GM19351 (cell line): ENCODE measurements around the gene MAJIN.

Experiments used
- ATAC-seq: cut with Tn5 transposase; IDR thresholded peaks from one replicate; pipeline ENCODE4 v1.9.1; 2021; ENCODE audit warnings: mild to moderate bottlenecking, moderate library complexity; ENCODE audit not compliant: unreplicated experiment

MAJIN gene

GRCh38 chr11:64914123-64914522 lies 57.8 kb downstream of the MAJIN start:
- ATAC-seq: no peak

- no peak for ATAC-seq
Measured at GRCh38 chr11:64913171-64913727, 58.7 kb downstream of the MAJIN start.

- no peak for ATAC-seq
Measured at GRCh38 chr11:64911689-64912088, 60.2 kb downstream of the MAJIN start.

GRCh38 chr11:64911142-64911541 lies 60.8 kb downstream of the MAJIN start:
- no peak for ATAC-seq

GRCh38 chr11:64910451-64911093 lies 61.3 kb downstream of the MAJIN start:
- ATAC-seq: no peak

GRCh38 chr11:64909653-64910343 lies 62.1 kb downstream of the MAJIN start:
- ATAC-seq: no peak

- ATAC-seq: no peak
Measured at GRCh38 chr11:64908766-64909165, 63.1 kb downstream of the MAJIN start.

GRCh38 chr11:64906314-64906635 lies 65.6 kb downstream of the MAJIN start:
- no peak for ATAC-seq

- ATAC-seq: no peak
Measured at GRCh38 chr11:64905516-64906313, 66.2 kb downstream of the MAJIN start.

- no peak for ATAC-seq
Measured at GRCh38 chr11:64903291-64903833, 68.5 kb downstream of the MAJIN start.

GRCh38 chr11:64902102-64902900 lies 69.6 kb downstream of the MAJIN start:
- ATAC-seq: no peak

- ATAC-seq: no peak
Measured at GRCh38 chr11:64900774-64901173, 71.1 kb downstream of the MAJIN start.

- ATAC-seq: no peak
Measured at GRCh38 chr11:64900263-64900678, 71.6 kb downstream of the MAJIN start.

GRCh38 chr11:64898541-64898940 lies 73.4 kb downstream of the MAJIN start:
- ATAC-seq: no peak

GRCh38 chr11:64898076-64898445 lies 73.8 kb downstream of the MAJIN start:
- ATAC-seq: no peak

GRCh38 chr11:64897381-64898075 lies 74.4 kb downstream of the MAJIN start:
- no peak for ATAC-seq

- ATAC-seq: no peak
Measured at GRCh38 chr11:64896448-64897022, 75.4 kb downstream of the MAJIN start.

- no peak for ATAC-seq
Measured at GRCh38 chr11:64894812-64895452, 77.0 kb downstream of the MAJIN start.
